ENCODE measurements around the gene TFCP2. TPM values are rescaled to one million over a fixed set of nuclear protein-coding genes. Genes with fewer than 3 reads are reported as not detected.

The TFCP2 gene
- total and polyA plus RNA-seq, 8 donors, result 6.7 to 56.2 (median 9.2) TPM

DNA sequence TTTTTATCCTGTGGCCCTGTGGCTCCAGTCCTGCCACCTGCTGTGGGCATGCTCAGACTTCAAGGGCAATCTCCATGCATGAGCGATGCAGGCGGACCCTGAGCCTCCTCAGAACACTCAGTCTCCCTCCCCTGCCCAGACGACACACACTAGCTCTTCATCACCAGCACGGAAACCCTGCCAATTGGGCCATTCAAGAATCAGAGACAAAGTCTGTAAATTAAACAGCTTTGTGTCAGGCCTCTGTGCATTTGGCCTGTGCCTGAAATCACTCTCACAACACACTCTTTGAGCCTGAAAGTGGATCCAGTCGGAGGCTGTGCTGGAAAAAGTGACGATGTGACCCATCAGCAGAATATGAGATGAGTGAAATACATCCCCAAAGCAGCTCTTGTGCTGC is 32.4 kb upstream of the TFCP2 start:
- DNase-seq, result no peak
- Histone ChIP-seq H3K4me3 (no peak overlapping the region), H3K27ac (no peak overlapping the region), H3K27me3 (no peaks in the 10 kb centered on the region), H3K4me1 (no peaks in the 10 kb centered on the region), H3K9me3 (no peaks in the 10 kb centered on the region), H3K36me3 (peaks cover 0 to 53% (median 26%) of the 10 kb centered on the region in 4 donors)
- intact Hi-C loops (cut with DNase I; ENCODE audit: low total_unique reads), result no loop called here
- 92 to 99% (median 95%) methylated on average over 6 of the region's 6 CpGs for WGBS, 5 donors
- no peak for TF ChIP-seq POLR2AphosphoS5 (IDR thresholded peaks at IDR 0.05)
- TF ChIP-seq EP300 (IDR thresholded peaks at IDR 0.05), result no peak
- TF ChIP-seq, protein P1, sequence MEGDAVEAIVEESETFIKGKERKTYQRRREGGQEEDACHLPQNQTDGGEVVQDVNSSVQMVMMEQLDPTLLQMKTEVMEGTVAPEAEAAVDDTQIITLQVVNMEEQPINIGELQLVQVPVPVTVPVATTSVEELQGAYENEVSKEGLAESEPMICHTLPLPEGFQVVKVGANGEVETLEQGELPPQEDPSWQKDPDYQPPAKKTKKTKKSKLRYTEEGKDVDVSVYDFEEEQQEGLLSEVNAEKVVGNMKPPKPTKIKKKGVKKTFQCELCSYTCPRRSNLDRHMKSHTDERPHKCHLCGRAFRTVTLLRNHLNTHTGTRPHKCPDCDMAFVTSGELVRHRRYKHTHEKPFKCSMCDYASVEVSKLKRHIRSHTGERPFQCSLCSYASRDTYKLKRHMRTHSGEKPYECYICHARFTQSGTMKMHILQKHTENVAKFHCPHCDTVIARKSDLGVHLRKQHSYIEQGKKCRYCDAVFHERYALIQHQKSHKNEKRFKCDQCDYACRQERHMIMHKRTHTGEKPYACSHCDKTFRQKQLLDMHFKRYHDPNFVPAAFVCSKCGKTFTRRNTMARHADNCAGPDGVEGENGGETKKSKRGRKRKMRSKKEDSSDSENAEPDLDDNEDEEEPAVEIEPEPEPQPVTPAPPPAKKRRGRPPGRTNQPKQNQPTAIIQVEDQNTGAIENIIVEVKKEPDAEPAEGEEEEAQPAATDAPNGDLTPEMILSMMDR (IDR thresholded peaks at IDR 0.05), result no peak
- TF ChIP-seq POLR2A (IDR thresholded peaks at IDR 0.05), result no peak

DNA sequence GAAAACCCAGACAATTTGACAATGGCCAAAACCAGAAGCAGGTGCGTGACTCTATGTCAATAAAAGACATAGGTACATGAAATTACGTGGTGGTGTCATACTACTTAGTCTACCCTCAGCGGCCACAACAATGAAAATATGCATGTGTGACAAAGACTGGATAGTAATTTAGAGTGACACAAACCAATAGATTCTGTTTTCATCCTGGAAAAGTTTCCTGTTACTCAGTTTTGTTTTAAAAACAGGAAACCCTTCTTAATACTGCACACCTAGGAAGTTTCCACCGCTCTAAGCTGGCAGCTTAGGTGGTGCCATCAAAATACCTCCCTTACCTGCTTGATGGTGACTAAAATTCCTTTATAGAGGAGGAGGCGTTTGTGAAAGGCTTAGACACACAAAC is 29.8 kb upstream of the TFCP2 start:
- no peak overlapping the region for H3K27ac ChIP-seq
- intact Hi-C loops (cut with DNase I; ENCODE audit: low total_unique reads), result no loop called here
- no peak for DNase-seq
- TF ChIP-seq POLR2AphosphoS5 (IDR thresholded peaks at IDR 0.05), result no peak
- no peak for TF ChIP-seq POLR2A (IDR thresholded peaks at IDR 0.05)
- no peak for TF ChIP-seq EP300 (IDR thresholded peaks at IDR 0.05)
- TF ChIP-seq, protein P1 (IDR thresholded peaks at IDR 0.05), result no peak
- H3K27me3 ChIP-seq, result no peaks in the 10 kb centered on the region
- no peaks in the 10 kb centered on the region for H3K9me3 ChIP-seq
- WGBS, 5 donors, result 85 to 94% (median 89%) methylated on average over 5 of the region's 5 CpGs
- peaks cover 0 to 48% (median 41%) of the 10 kb centered on the region in 4 donors for H3K36me3 ChIP-seq
- no peak overlapping the region for H3K4me3 ChIP-seq
- no peaks in the 10 kb centered on the region for H3K4me1 ChIP-seq

DNA sequence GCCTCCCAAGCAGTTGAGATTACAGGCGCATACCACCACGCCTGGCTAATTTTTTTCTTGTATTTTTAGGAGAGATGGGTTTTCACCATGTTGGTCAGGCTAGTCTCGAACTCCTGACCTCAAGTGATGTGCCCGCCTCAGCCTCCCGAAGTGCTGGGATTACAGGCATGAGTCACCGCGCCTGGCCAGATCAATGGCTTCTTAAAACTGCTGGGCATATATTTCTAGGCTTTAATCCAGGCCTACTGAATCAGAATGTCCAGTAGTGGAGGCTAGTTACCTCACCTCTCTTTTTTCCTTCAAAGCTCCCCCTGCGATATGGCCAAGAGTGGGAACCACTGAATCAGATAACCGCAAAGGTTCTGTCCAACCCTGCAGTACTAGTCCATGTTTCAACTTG is 27.9 kb upstream of the TFCP2 start:
- no peak for DNase-seq
- Histone ChIP-seq H3K36me3 (peaks cover 0 to 54% (median 37%) of the 10 kb centered on the region in 4 donors), H3K4me3 (no peak overlapping the region), H3K9me3 (no peaks in the 10 kb centered on the region), H3K27me3 (no peaks in the 10 kb centered on the region), H3K4me1 (no peaks in the 10 kb centered on the region), H3K27ac (no peak overlapping the region)
- WGBS, 5 donors, result 90 to 96% (median 95%) methylated on average over 9 of the region's 9 CpGs
- TF ChIP-seq EP300 (IDR thresholded peaks at IDR 0.05) (no peak), POLR2AphosphoS5 (IDR thresholded peaks at IDR 0.05) (no peak), POLR2A (IDR thresholded peaks at IDR 0.05) (no peak)
- TF ChIP-seq, protein P1 (IDR thresholded peaks at IDR 0.05), result no peak
- intact Hi-C loops (cut with DNase I; ENCODE audit: low total_unique reads), result no loop called here

DNA sequence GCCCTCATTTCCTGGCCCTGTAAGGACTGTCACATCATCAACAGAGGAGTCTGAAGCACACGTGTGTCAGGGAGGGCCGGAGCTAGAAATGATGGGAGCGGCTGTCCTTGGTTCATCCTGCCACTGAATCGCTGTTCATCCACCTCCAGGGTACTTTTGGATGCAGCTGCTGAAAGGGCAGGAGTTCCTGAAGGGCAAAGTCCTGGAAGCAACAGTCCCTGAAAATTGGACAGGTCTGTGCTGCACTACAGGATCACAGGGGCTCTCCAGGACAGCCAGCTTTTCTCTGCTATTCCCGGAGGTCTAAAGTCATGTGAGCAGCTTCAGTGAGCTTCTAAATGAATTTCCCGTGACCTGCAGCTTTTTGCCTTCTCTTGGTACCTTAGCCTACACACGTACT is 27.2 kb upstream of the TFCP2 start:
- no peak overlapping the region for H3K4me3 ChIP-seq
- TF ChIP-seq, protein P1 (IDR thresholded peaks at IDR 0.05), result no peak
- no peak for TF ChIP-seq POLR2AphosphoS5 (IDR thresholded peaks at IDR 0.05)
- TF ChIP-seq EP300 (IDR thresholded peaks at IDR 0.05), result no peak
- TF ChIP-seq POLR2A (IDR thresholded peaks at IDR 0.05), result no peak
- H3K27me3 ChIP-seq, result no peaks in the 10 kb centered on the region
- H3K36me3 ChIP-seq, result peaks cover 0 to 54% (median 37%) of the 10 kb centered on the region in 4 donors
- 86 to 95% (median 93%) methylated on average over 7 of the region's 7 CpGs for WGBS, 5 donors
- no peak for DNase-seq
- no peaks in the 10 kb centered on the region for H3K9me3 ChIP-seq
- H3K27ac ChIP-seq, result no peak overlapping the region
- intact Hi-C loops (cut with DNase I; ENCODE audit: low total_unique reads), result no loop called here
- no peaks in the 10 kb centered on the region for H3K4me1 ChIP-seq
